UCSD-AML1 (cell line): ENCODE measurements around the gene SLC37A4.
"Not testable (repeated sequence)": the region's sequence is repeated elsewhere in the genome, so short reads cannot be mapped to it uniquely, and the experiment has no call there.

Source experiments
- DNase-seq: peaks from one replicate; lab custom pipeline; 2025; ENCODE audit not compliant: unreplicated experiment; lab: John Stamatoyannopoulos, UW

Gene SLC37A4

GRCh38 chr11:119042927-119043326 is 12.2 kb upstream of the SLC37A4 start:
- no peak for DNase-seq

- no peak for DNase-seq
Observed at GRCh38 chr11:119041821-119042514, 11.3 kb upstream of the SLC37A4 start.

GRCh38 chr11:119039471-119039870 is 8.8 kb upstream of the SLC37A4 start:
- DNase-seq: not testable (repeated sequence)

GRCh38 chr11:119038884-119039283 is 8.2 kb upstream of the SLC37A4 start:
- no peak for DNase-seq

- DNase-seq: no peak
Observed at GRCh38 chr11:119034813-119035212, 4.1 kb upstream of the SLC37A4 start.

- not testable (repeated sequence) for DNase-seq
Observed at GRCh38 chr11:119033421-119033820, 2.7 kb upstream of the SLC37A4 start.

GRCh38 chr11:119031912-119032280 is 1.2 kb upstream of the SLC37A4 start:
- no peak for DNase-seq

- DNase-seq: no peak
Observed at GRCh38 chr11:119030029-119030328, 698 bp downstream of the SLC37A4 start.

- DNase-seq: peak; percentile 29
Observed at GRCh38 chr11:119029340-119030028, 1.2 kb downstream of the SLC37A4 start.

GRCh38 chr11:119029069-119029339 is 1.7 kb downstream of the SLC37A4 start:
- DNase-seq: no peak

- no peak for DNase-seq
Observed at GRCh38 chr11:119028346-119029068, 2.2 kb downstream of the SLC37A4 start.

- no peak for DNase-seq
Observed at GRCh38 chr11:119027561-119028345, 2.9 kb downstream of the SLC37A4 start.

- DNase-seq: no peak
Observed at GRCh38 chr11:119026970-119027369, 3.7 kb downstream of the SLC37A4 start.

- DNase-seq: no peak
Observed at GRCh38 chr11:119025978-119026766, 4.5 kb downstream of the SLC37A4 start.

GRCh38 chr11:119025541-119025940 is 5.1 kb downstream of the SLC37A4 start:
- no peak for DNase-seq

- no peak for DNase-seq
Observed at GRCh38 chr11:119025099-119025473, 5.6 kb downstream of the SLC37A4 start.

GRCh38 chr11:119024430-119025098 is 6.1 kb downstream of the SLC37A4 start:
- DNase-seq: no peak

- no peak for DNase-seq
Observed at GRCh38 chr11:119023741-119024140, 6.9 kb downstream of the SLC37A4 start.

- DNase-seq: no peak
Observed at GRCh38 chr11:119021631-119022030, 9.0 kb downstream of the SLC37A4 start.

GRCh38 chr11:119019996-119020395 is 10.7 kb downstream of the SLC37A4 start:
- no peak for DNase-seq
